HCT116 (cell line): ENCODE measurements around the gene TRIL. TPM values are rescaled to one million over a fixed set of nuclear protein-coding genes. Genes with fewer than 3 reads are reported as not detected.

Experiments used
- ATAC-seq: fragments of 200-7000 bp; cut with Tn5 transposase; 2 replicates; pipeline ENCODE4 v1.9.1; 2020; ENCODE audit warnings: mild to moderate bottlenecking, moderate library complexity
- BruUV-seq: library from RNA; stranded (reverse); fragments of 400-500 nt; replicated peaks from 2 replicates; lab custom pipeline; 2021; lab: Mats Ljungman, UMichigan
- CTCF ChIA-PET: fragments of 300-600 bp; sonication (Branson Sonifier 250); formaldehyde crosslinking; loops from one replicate; lab custom pipeline; 2021; ENCODE audit warnings: antibody characterized with exemption; lab: Charles Lee
- POLR2A ChIA-PET: fragments of 300-600, 350-600 bp; sonication (Branson Sonifier 250); formaldehyde crosslinking; loops from one replicate; lab custom pipeline; 2021; ENCODE audit warnings: antibody characterized with exemption; lab: Charles Lee
- RAD21 ChIA-PET, 2 experiments: fragments of 300-600 bp; sonication (Branson Sonifier 250); formaldehyde crosslinking; loops; one replicate each; lab custom pipeline; 2023; ENCODE audit warnings: low total read pairs in 2 of 2; ENCODE audit not compliant: uncharacterized antibody in 2 of 2, unreplicated experiment in 2 of 2, low non-redundant PET in 1 of 2; lab: Charles Lee
- DNase-seq: peaks from one replicate; pipeline ENCODE4 v3.0.0-alpha.2; 2010; ENCODE audit warnings: low read depth, low spot score
- H2AFZ ChIP-seq: fragments of 200-600 bp; shearing (Covaris generic), sonication (generic); 2 replicates; pipeline ENCODE4 v1.6.1; 2017; ENCODE audit warnings: low read depth, mixed run types, mixed read lengths, antibody characterized with exemption, low read length; ENCODE audit not compliant: poor library complexity, severe bottlenecking
- H3K27ac ChIP-seq: 2 replicates; pipeline ENCODE4 v1.5.1; 2012; ENCODE audit warnings: low read depth, low read length
- H3K27me3 ChIP-seq: fragments of 200-600 bp; sonication (generic); 2 replicates; pipeline ENCODE4 v1.6.1; 2016; ENCODE audit warnings: mixed run types, low read length, mixed read lengths; ENCODE audit not compliant: insufficient read depth
- H3K36me3 ChIP-seq, 2 experiments: fragments of 200-500 bp in 1 of 2; fragments of 200-600 bp in 1 of 2; sonication (Bioruptor generic) in 1 of 2; sonication (generic) in 1 of 2; 2 replicates each; pipeline versions ENCODE4 v1.5.1 to v1.6.1; 2014 to 2016; ENCODE audit warnings: low read length in 2 of 2, inconsistent platforms in 1 of 2, mixed read lengths in 1 of 2, mixed run types in 1 of 2; ENCODE audit not compliant: insufficient read depth in 2 of 2, control insufficient read depth in 1 of 2
- H3K4me1 ChIP-seq, 2 experiments: fragments of 200-600 bp in 1 of 2; sonication (generic) in 1 of 2; 2 replicates each; pipeline versions ENCODE4 v1.5.1 to v1.6.1; 2012 to 2017; ENCODE audit warnings: low read length in 2 of 2, inconsistent platforms in 1 of 2, mild to moderate bottlenecking in 1 of 2, mixed read lengths in 1 of 2, mixed run types in 1 of 2, moderate library complexity in 1 of 2; ENCODE audit not compliant: insufficient read depth in 2 of 2, control insufficient read depth in 1 of 2
- H3K4me2 ChIP-seq: fragments of 200-600 bp; sonication (generic); 2 replicates; pipeline ENCODE4 v1.6.1; 2017; ENCODE audit warnings: mixed run types, low read length, mixed read lengths
- H3K4me3 ChIP-seq, 2 experiments: fragments of 200-600 bp in 1 of 2; sonication (generic) in 1 of 2; replicated peaks in 1 of 2; 2 replicates each; pipeline ENCODE4 v1.5.1; 2011 to 2016; ENCODE audit warnings: low read length in 2 of 2, control low read depth in 1 of 2, low read depth in 1 of 2, mild to moderate bottlenecking in 1 of 2, mixed read lengths in 1 of 2, mixed run types in 1 of 2
- H3K79me2 ChIP-seq: fragments of 200-600 bp; sonication (generic); 2 replicates; pipeline ENCODE4 v1.6.1; 2017; ENCODE audit warnings: mild to moderate bottlenecking, mixed run types, low read length, moderate library complexity, mixed read lengths; ENCODE audit not compliant: insufficient read depth
- H3K9ac ChIP-seq: fragments of 200-600 bp; sonication (generic); 2 replicates; pipeline ENCODE4 v1.6.1; 2016; ENCODE audit warnings: low read length, mixed read lengths
- H3K9me2 ChIP-seq: fragments of 200-600 bp; sonication (generic), shearing (Covaris generic); 2 replicates; pipeline ENCODE4 v1.6.1; 2017; ENCODE audit warnings: mixed run types, mild to moderate bottlenecking, moderate library complexity; ENCODE audit not compliant: insufficient read depth
- H3K9me3 ChIP-seq, 2 experiments: fragments of 200-500 bp in 1 of 2; fragments of 200-600 bp in 1 of 2; sonication (Bioruptor generic) in 1 of 2; sonication (generic) in 1 of 2; 2 replicates each; pipeline ENCODE4 v1.6.1; 2014 to 2017; ENCODE audit warnings: low read length in 2 of 2, mixed read lengths in 2 of 2, inconsistent platforms in 1 of 2, low read depth in 1 of 2, mild to moderate bottlenecking in 1 of 2, mixed run types in 1 of 2, moderate library complexity in 1 of 2; ENCODE audit not compliant: control insufficient read depth in 1 of 2, insufficient read depth in 1 of 2
- H4K20me1 ChIP-seq: fragments of 200-600 bp; sonication (generic), shearing (Covaris generic); 2 replicates; pipeline ENCODE4 v1.6.1; 2017; ENCODE audit warnings: mixed run types, mild to moderate bottlenecking, moderate library complexity; ENCODE audit not compliant: insufficient read depth
- CBX3 ChIP-seq: IDR thresholded peaks from 2 replicates; pipeline ENCODE4 v1.6.1; 2012; ENCODE audit warnings: low read depth
- ELF1 ChIP-seq: IDR thresholded peaks from 2 replicates; pipeline ENCODE4 v1.6.1; 2012; ENCODE audit warnings: low read depth, borderline replicate concordance
- EZH2 ChIP-seq: fragments of 200-600 bp; sonication (generic); IDR thresholded peaks from 2 replicates; pipeline ENCODE4 v1.6.1; 2017; ENCODE audit warnings: antibody characterized with exemption, mixed run types
- EZH2phosphoT487 ChIP-seq: fragments of 200-600 bp; IDR thresholded peaks from 2 replicates; pipeline ENCODE4 v1.6.1; 2018; ENCODE audit warnings: antibody characterized with exemption, borderline replicate concordance
- FOSL1 ChIP-seq: IDR thresholded peaks from 2 replicates; pipeline ENCODE4 v1.6.1; 2012; ENCODE audit warnings: low read depth
- POLR2A ChIP-seq: IDR thresholded peaks from 2 replicates; pipeline ENCODE4 v1.7.0; 2011; ENCODE audit warnings: borderline replicate concordance; ENCODE audit not compliant: insufficient read depth, insufficient read length; ENCODE audit errors: extremely low read depth
- POLR2AphosphoS5 ChIP-seq: IDR thresholded peaks from 2 replicates; pipeline ENCODE4 v1.6.1; 2011; ENCODE audit warnings: mild to moderate bottlenecking, low read depth, low read length, moderate library complexity
- RAD21 ChIP-seq: IDR thresholded peaks from 2 replicates; pipeline ENCODE4 v1.6.1; 2012; ENCODE audit warnings: low read depth, mild to moderate bottlenecking
- SRF ChIP-seq: IDR thresholded peaks from 2 replicates; pipeline ENCODE4 v1.6.1; 2012; ENCODE audit warnings: low read depth
- YY1 ChIP-seq: IDR thresholded peaks from 2 replicates; pipeline ENCODE4 v1.6.1; 2011; ENCODE audit warnings: low read length, low read depth, moderate library complexity, mild to moderate bottlenecking; ENCODE audit not compliant: insufficient replicate concordance; ENCODE audit errors: extremely low read depth
- ZFX ChIP-seq: fragments of 450-650 bp; IDR thresholded peaks from 2 replicates; pipeline ENCODE4 v1.6.1; 2017
- ZNF274 ChIP-seq: fragments of 200-500 bp; sonication (Bioruptor generic); IDR thresholded peaks from 2 replicates; pipeline ENCODE4 v1.6.1; 2014; ENCODE audit warnings: mild to moderate bottlenecking, low read depth, low read length, inconsistent platforms
- intact Hi-C: fragments of 100-400 bp; cut with micrococcal nuclease; formaldehyde crosslinking; loops from 2 replicates; pipeline ENCODE4 v1.10.0; 2022
- total RNA-seq: library from RNA; stranded (reverse); gene quantifications from one replicate; pipeline ENCODE4 v1.2.1, GENCODE V29; 2021; ENCODE audit not compliant: unreplicated experiment
- TF ChIP-seq, protein P1 (sequence below): IDR thresholded peaks from 2 replicates; pipeline ENCODE4 v1.6.1; 2012; ENCODE audit warnings: low read depth
- TF ChIP-seq, protein P2 (sequence below): IDR thresholded peaks from 2 replicates; pipeline ENCODE4 v1.6.1; 2012
- TF ChIP-seq, protein P3 (sequence below), 3 experiments: fragments of 200-600 bp in 1 of 3; sonication (generic) in 1 of 3; IDR thresholded peaks in 2 of 3; conservative IDR thresholded peaks in 1 of 3; 2 replicates each; pipeline ENCODE4 v1.5.1; 2012 to 2017; ENCODE audit warnings: low read depth in 2 of 3, low read length in 2 of 3, antibody characterized with exemption in 1 of 3, borderline replicate concordance in 1 of 3, control low read depth in 1 of 3, mild to moderate bottlenecking in 1 of 3, mixed read lengths in 1 of 3, mixed run types in 1 of 3, moderate library complexity in 1 of 3; ENCODE audit not compliant: insufficient read depth in 1 of 3

The TRIL gene
- total RNA-seq, 1 experiment from 2014 or later: not detected

DNA sequence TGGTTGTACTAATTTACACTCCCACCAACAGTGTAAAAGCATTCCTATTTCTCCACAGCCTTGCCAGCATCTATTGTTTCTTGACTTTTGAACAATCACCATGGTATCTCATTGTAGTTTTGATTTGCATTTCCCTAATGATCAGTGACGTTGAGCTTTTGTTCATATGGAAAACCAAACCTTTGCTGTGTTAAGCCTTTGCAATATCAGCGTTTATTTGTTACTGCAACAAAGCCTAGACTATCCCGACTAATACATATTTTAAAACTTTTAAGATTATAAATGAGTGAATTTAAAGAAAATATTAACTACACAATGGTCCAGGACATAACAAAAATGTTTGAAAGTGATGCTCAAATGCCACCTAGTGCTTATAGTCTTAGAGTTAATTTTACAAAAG is 26.6 kb downstream of the TRIL start (continued):
- no peak for TF ChIP-seq SRF
- TF ChIP-seq CBX3: no peak
- no peak for TF ChIP-seq EZH2
- TF ChIP-seq, all 23 proteins: peak for 0

DNA sequence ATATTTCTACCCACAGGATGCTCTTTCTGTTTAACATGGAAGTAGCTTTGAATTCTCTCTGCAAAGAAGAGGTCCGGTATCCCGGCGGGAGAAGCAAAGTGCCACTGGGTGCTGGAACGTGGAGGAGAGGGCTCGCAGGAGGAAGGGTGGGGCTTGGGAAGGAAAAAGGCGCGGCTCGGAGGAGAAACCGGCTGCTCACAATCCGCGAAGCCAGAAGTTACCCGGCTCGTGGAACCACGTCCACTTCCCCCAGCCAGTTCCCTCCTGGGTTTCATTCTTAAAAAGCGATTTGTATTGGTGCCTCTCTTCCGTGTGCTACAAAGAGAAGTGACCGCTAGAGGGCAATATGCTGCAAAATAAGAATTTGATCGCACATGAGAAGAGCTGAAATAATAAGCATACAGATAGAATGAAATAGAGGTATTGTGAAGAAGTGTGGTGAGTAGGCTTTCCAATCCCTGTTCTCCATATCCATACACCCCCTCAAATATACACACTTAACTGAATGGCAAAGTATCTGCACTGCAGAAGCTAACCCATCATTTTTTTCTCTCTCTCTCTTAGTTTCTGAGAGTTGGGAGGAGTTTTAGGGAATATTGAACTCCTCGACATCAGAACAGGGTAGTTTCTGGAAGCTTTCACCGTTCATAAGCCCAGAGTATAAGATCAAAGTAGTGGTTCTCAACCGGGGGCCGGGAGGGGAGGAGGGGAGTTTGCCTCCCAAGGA is 31.1 kb downstream of the TRIL start:
- Histone ChIP-seq H3K4me1 (peaks cover 4 to 10% of the 10 kb centered on the region in 2 experiments; a peak in 3 of 4 replicates), H3K4me2 (peak overlapping the region; percentile 78), H3K4me3 (peak overlapping the region; percentile 38 to 54), H3K27ac (no peak overlapping the region), H3K9me2 (no peaks in the 10 kb centered on the region), H3K79me2 (no peaks in the 10 kb centered on the region), H3K36me3 (no peaks in the 10 kb centered on the region), H3K9ac (peak overlapping the region; percentile 39), H3K9me3 (no peaks in the 10 kb centered on the region), H2AFZ (peak overlapping the region; percentile 97), H3K27me3 (no peaks in the 10 kb centered on the region), H4K20me1 (no peaks in the 10 kb centered on the region)
- CTCF ChIA-PET: interaction anchor here (0.6 to 9.6 kb wide), 32 partner anchors 9 to 994 kb away, joined by 3 to 356 read pairs (median 3); no protein-coding TSS in a partner anchor
- no TSS peak for BruUV-seq
- TF ChIP-seq EZH2phosphoT487 (no peak), EZH2 (no peak), RAD21 (peak; percentile 86), POLR2AphosphoS5 (no peak), ZNF274 (no peak), POLR2A (no peak), ELF1 (no peak), ZFX (no peak), YY1 (no peak), FOSL1 (no peak)
- TF ChIP-seq, protein P1, sequence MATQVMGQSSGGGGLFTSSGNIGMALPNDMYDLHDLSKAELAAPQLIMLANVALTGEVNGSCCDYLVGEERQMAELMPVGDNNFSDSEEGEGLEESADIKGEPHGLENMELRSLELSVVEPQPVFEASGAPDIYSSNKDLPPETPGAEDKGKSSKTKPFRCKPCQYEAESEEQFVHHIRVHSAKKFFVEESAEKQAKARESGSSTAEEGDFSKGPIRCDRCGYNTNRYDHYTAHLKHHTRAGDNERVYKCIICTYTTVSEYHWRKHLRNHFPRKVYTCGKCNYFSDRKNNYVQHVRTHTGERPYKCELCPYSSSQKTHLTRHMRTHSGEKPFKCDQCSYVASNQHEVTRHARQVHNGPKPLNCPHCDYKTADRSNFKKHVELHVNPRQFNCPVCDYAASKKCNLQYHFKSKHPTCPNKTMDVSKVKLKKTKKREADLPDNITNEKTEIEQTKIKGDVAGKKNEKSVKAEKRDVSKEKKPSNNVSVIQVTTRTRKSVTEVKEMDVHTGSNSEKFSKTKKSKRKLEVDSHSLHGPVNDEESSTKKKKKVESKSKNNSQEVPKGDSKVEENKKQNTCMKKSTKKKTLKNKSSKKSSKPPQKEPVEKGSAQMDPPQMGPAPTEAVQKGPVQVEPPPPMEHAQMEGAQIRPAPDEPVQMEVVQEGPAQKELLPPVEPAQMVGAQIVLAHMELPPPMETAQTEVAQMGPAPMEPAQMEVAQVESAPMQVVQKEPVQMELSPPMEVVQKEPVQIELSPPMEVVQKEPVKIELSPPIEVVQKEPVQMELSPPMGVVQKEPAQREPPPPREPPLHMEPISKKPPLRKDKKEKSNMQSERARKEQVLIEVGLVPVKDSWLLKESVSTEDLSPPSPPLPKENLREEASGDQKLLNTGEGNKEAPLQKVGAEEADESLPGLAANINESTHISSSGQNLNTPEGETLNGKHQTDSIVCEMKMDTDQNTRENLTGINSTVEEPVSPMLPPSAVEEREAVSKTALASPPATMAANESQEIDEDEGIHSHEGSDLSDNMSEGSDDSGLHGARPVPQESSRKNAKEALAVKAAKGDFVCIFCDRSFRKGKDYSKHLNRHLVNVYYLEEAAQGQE: no peak
- TF ChIP-seq, protein P2, sequence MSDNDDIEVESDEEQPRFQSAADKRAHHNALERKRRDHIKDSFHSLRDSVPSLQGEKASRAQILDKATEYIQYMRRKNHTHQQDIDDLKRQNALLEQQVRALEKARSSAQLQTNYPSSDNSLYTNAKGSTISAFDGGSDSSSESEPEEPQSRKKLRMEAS: peak; percentile 63
- TF ChIP-seq, protein P3, sequence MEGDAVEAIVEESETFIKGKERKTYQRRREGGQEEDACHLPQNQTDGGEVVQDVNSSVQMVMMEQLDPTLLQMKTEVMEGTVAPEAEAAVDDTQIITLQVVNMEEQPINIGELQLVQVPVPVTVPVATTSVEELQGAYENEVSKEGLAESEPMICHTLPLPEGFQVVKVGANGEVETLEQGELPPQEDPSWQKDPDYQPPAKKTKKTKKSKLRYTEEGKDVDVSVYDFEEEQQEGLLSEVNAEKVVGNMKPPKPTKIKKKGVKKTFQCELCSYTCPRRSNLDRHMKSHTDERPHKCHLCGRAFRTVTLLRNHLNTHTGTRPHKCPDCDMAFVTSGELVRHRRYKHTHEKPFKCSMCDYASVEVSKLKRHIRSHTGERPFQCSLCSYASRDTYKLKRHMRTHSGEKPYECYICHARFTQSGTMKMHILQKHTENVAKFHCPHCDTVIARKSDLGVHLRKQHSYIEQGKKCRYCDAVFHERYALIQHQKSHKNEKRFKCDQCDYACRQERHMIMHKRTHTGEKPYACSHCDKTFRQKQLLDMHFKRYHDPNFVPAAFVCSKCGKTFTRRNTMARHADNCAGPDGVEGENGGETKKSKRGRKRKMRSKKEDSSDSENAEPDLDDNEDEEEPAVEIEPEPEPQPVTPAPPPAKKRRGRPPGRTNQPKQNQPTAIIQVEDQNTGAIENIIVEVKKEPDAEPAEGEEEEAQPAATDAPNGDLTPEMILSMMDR (IDR thresholded peaks at IDR 0.05 in 2 of 3, conservative IDR thresholded peaks at IDR 0.05 in 1 of 3; ENCODE audit: borderline replicate concordance in 1 of 3, insufficient read depth in 1 of 3, low read depth in 2 of 3, low read length in 2 of 3): peak; percentile 77 to 91 (median 83)
- ATAC-seq (peak; percentile 92), DNase-seq (peak; percentile 73)
- intact Hi-C loops: loop anchor here (1.0 kb wide), 3 partner anchors 175 to 481 kb away; no protein-coding TSS in a partner anchor
- POLR2A ChIA-PET: interaction anchor here (0.6 to 1.8 kb wide), 5 partner anchors 175 to 479 kb away, joined by 3 to 8 read pairs (median 3); no protein-coding TSS in a partner anchor
- RAD21 ChIA-PET: interaction anchor here (0.6 to 2.3 kb wide), 9 partner anchors 174 to 482 kb away, joined by 3 to 17 read pairs (median 6); no protein-coding TSS in a partner anchor
